HG02870 (cell line): ENCODE data around the gene ACOT11.
"Not testable (repeated sequence)": the region's sequence is repeated elsewhere in the genome, so short reads cannot be mapped to it uniquely, and the experiment has no call there.

Source experiments
- ATAC-seq: cut with Tn5 transposase; IDR thresholded peaks from one replicate; pipeline ENCODE4 v1.9.1; 2021; ENCODE audit warnings: mild to moderate bottlenecking, moderate library complexity; ENCODE audit not compliant: unreplicated experiment

ACOT11 gene

DNA sequence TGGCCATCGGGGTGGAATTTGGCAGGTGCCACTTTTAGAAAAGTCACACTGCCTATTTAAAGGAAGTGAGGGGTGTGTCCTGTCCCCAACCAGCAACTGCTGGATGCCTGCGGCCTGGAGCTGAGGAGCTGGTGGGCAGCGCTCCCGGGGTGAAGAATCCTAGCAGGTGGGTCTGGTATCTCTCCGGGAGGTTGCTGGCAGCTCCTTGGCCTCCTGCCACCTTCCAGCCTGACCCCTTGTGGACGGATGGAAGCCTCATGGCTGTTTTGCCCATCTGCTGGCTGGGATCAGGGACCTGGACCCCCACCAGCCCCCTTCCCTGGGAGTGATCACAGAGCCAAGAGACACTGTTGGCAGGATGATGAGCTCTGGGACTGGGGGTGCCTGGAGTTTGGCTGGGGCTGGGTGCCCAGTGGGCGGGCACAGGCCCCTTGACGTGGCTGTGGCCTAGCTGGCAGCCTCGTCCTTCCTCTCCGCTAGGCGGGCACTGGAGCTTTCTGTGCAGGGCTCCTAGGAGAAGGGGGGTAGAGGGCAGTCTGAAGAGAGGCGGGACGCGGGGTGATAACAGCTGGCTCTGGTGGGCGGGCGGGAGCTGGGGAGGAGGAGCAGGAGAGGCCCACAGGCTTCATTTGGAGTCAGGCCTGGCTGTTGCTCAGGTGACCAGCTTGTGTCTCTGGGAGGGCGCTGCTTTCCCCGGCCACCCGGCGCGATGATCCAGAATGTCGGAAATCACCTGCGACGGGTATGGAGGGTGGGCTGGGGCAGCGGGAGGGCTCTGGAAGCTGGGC is at the start of gene ACOT11:
TSS of gene ACOT11 (plus strand) at position 628 of the 788 bp plus-strand sequence. CDS start at position 710, 82 bp downstream.
- ATAC-seq, result no peak

DNA sequence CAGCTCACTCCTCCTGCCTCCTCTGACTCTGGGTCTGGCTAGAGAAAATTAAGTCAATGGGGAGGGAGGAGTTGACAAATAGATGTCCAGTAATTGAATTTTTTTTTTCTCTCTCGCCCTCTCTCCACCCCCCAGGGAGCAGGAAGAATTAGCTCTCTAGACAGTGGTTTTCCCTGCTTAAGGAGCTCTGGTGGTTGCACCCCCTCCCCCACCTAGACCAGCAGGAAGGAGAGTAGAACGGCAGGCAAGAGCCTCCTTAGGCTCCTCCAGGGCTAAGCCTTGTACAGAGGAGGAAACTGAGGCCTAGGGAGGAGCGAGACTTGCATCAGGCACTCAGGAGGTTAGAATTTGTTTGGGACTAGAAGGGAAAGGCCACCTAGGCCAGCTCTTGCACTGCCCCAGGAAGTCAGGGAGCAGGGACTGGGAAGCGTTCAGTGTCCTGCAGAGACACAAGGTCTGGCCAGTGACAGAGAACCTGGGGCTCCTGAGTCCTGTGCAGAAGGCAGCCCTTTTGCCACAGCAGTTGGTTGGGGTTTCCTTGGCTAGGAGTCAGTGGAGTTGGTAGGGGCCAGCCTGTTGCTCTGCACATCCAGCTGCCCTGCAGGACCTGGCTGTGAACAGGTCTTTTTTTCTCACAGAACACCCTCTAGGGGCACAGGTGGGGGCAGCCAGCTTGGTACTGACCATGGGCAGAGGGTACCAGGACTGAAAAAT is 49.5 kb upstream of the ACOT11 start:
- ATAC-seq, result no peak

DNA sequence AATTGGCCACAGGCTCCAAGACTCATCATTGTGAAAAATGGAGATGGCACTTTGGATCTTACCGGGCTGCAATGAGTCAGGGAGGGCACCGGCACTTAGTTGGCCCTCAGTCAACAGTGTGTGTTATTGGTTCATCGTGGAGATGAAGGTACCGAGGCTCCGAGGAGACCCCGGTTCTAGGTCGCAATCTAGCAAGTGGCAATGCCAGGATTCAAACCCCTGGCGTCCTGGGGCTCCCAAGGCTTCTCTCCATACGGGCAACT is 49.0 kb upstream of the ACOT11 start:
- ATAC-seq, result no peak

DNA sequence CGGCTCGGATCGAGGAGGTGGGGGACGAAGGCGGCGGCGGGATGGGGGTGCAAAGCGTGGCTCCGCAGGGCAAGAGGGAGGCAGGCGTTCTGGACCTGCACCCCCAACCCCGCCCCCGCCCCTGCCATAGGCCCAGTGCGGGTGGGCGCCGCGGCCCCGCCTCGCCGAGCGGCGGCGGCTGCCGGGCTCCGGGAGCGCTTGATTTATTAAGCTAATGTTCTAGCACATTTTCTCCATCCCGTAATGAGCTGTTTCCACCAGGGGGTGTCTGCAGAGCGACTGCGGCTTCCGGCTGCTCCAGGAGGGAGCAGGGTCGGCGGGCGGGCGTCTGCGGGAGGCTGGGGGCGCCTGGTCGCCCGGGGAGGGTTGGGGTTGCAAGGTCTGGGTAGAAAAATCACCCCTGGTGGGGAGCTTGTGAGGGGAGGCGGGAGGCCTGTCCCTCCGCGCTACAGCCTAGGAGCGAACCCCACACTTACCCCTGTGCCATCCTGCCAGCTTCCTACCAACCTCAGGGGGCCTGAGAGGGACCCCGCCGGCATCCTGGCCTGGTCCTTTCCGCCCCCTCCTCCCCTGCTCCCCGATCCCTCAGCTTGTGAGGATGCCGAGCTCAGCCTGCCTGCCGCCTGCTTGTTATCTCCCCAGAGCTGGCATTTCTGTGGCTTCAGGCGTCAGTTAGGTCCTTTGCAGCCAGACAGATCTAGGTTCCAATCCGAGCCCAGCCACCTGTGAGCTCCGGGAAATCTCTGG is 48.5 kb upstream of the ACOT11 start:
- no peak for ATAC-seq

DNA sequence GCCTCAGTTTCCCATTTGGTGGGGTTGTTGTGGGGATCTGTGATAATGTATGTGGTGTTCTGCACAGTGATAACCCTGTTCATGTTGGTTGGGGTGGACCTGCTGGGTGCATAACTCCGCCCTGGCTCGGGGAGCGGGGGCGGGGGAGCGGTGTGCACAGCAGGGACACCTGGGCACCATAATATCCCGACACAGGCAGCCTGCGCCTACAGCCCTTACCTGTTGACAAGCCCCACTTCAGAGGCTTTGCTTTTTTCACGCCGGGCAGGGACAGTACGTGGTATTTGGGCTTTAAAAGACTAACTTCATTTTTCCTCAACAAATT is 48.0 kb upstream of the ACOT11 start:
- no peak for ATAC-seq

DNA sequence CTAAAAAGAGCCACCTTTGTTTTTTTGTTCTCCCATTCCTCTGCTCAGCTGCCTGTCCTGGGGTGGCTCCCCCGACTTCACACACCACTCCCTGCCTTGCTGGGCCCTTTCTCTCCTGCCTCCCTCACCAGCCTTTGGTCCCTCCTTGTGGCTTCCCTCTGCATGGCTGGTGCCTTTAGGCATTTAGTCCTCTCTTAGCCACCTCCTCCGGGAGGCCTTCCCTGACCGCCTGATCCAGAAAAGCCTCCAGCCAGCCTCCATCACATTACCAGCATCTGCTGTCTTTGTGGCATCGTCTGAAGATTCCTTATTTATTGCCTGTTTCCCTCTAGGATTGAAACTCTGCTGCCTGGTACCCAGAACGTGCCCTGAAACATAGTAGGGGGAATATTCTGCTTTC is 46.2 kb upstream of the ACOT11 start:
- ATAC-seq, result no peak

DNA sequence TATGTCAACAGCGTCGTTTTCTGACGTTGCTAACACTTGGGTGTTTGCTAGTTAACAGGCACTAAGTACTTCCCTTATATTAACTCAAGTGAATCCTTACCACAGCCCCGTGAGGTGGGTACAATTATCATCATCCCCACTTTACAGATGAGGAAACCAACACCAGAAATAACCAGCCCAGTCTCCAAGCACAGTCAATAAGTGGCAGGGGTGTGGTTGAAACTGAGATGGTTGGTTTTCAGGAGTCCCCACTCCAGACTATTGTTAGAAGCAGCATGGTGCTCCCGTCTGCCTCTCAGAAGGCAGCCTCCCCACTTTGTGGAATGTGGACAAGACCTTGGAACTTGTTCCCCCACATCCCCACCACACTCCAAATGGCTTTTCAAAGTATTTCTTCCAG is 45.7 kb upstream of the ACOT11 start:
- no peak for ATAC-seq

DNA sequence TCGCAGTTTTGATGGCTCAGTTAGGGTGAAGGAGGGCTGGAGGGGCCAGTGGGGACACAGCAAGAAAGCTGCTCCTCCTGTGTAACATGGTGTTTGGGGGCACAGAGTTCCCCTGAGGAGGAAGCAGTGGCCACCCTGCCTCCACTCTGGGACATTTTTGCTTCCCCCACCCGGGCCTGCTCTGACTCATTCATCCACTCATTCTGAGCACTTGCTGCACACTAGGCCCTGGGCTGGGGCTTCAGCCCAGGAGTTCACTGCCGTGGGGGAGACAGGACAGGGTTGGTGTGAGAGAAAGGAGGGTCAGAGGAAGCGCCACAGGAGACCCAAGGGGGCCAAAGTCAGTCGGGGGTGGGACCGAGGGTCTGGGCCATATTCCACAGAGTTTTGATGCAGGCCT is 41.4 kb upstream of the ACOT11 start:
- no peak for ATAC-seq

DNA sequence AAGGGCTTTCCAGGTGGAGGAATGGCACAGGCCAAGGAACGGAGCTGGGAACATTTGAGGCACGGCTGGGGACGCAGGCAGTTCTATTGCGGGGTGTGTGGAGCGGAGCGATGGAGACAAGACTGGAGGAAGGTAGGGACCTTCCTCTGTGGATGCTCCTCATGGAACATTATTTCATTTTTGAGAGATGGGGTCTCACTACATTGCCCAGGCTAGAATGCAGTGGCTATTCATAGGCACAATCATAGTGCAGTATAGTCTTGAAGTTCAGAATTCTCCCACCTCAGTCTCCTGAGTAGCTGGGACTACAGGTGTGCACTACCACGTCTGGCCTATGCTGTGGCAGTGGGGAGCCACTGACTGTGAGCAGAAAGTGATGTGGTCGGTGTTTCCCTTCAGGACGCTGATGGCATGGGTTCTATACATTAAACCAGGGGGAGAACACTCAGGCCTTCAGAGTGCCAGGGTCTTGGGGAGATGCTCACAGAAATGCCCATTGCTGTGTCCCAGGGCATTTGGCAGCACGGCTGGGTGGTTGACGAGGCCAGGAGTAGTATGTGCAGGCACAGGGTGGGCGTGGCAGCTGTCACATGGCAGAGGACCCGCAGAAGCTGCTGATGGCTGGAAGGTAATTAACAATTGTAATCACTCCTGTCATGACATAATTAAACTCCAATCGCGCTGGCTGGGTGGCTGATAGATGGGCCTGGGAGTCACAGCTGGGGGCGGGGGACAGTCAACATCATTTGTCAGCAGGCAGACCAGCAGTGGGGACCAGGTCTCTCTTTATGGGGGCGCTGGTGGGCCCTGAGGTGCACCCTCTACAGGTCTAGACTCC is 40.8 kb upstream of the ACOT11 start:
- no peak for ATAC-seq

DNA sequence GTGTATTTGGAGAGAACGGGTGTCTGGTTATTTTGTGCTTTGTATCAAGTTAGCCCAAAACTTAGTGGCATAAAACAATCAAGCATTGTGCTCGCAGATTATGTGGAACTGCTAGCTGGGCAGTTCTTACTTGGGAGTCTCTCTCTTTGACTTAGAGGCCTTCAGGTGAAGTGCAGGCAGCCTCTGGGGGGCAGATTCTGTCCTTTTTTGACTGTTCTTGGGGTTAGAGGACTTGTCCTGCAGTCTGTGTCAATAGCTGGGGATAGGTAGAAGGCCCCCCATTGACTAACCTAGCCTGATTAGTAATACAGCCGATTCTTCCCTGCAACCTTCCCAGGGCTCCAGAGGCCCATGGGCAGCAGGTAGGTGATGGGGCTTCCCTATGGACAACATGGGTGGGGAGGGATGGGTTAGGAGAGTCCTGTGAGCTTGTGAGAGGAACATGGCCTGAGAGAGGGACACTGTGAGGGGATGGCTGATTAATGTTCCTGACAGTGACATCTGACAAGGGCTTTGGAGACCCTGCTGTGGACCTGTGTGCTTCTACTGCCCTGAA is 37.2 kb upstream of the ACOT11 start:
- ATAC-seq, result no peak

DNA sequence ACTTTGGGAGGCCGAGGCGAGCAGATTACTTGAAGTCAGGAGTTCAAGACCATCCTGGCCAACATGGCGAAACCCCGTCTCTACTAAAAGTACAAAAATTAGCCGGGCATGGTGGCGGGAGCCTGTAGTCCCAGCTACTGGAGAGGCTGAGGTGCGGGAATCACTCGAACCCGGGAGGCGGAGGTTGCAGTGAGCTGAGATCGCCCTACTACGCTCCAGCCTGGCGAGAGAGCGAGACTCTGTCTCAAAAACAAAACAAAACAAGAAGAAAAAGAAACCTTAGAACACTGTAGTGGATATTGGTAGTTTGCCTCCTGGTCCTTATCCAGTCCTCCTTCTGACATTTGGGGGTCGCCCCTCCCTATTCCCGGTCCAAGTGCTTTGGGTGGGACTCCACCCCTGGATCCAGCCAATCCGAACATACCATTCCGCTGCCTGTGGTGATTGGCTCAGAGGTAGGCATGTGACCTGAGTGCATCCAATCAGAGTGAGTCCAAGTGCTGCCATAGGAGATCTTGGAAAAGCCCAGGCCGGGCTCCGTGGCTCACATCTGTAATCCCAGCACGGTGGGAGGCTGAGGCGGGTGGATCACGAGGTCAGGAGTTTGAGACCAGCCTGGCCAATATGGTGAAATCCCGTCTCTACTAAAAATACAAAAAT is 34.0 kb upstream of the ACOT11 start:
- not testable (repeated sequence) for ATAC-seq

DNA sequence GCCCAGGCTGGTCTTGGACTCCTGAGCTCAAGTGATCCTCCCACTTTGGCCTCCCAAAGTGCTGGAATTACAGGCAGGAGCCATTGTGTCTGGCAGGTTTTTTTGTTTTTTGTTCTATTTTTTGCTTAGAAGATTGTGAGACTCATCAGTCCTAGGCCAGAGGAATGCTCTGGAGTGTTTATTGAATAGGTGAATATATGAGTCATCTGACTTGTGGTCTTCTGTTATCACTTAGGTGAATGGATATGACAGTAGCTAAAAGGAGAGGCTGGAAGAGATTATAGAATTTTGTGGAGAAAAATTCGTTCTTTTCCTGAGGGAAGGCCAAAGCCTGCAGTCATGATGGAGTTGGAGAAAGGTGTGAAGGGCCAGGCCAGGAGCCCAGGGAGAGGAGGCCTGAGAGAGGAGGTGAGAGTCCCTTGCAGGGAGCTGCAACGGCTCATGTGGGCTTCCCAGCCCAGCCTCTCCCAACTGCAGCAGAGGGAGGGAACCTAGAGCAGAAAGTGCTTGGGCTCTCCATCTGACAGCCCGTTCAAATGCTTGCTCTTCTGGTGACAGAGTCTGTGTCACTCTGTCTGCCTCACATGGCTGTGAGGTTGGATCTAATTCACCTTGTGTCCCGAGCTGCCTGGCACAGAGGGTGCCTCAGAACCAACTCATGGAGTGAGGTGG is 31.6 kb upstream of the ACOT11 start:
- no peak for ATAC-seq

DNA sequence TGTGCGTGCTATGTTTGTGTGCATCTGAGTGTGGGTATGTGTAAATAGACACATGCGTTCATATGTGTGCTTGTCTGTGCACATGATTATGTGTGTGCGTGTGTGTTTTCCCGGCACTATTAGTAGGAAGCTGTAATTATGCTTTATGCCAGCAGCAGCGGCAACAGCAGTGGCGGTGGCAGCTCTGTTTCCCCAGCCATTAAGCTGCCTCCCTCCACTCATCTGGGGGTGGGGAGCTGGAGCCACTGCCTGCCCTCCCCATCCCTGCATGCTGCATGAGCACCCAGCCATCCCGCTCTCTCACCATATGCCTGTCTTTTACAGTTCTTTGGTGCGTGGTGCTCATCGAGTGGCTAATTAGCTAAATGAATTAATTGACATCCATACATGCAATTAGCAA is 30.5 kb upstream of the ACOT11 start:
- no peak for ATAC-seq

DNA sequence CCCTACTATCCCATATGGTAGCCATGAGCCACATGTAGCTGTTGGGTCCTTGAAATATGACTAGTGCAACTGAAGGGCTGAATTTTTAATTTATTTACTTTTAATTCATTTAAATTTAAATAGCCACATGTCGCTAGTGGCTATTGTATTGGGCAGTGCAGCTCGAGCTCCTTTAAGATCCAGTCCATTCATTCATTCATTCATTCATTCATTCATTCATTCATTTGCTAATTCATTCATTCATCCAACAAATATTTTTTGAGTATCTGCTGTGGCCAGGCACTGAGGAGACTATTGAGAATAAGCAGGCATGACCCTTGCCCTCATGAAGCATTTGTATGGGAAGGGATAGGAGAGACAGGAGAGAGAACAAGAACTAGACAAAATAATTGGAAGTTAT is 29.5 kb upstream of the ACOT11 start:
- no peak for ATAC-seq

DNA sequence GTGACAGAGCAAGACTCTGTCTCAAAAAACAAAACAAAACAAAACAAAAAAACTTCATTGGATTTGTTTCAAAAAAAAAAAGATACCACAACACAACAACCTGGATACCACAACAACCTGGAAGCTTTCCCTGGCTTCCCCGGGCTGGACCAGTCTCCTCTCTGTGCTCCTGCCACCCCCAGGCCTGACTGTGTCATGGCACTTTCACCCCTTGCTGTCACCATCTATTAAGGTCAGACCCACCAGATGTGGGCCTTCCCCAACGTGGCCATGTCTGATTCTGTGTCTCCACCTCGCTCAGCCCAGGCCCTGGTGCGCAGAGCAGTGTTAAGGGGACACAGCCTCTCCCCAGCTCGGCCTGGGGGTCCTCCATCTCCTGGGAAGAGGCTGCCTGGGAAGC is 28.3 kb upstream of the ACOT11 start:
- no peak for ATAC-seq

DNA sequence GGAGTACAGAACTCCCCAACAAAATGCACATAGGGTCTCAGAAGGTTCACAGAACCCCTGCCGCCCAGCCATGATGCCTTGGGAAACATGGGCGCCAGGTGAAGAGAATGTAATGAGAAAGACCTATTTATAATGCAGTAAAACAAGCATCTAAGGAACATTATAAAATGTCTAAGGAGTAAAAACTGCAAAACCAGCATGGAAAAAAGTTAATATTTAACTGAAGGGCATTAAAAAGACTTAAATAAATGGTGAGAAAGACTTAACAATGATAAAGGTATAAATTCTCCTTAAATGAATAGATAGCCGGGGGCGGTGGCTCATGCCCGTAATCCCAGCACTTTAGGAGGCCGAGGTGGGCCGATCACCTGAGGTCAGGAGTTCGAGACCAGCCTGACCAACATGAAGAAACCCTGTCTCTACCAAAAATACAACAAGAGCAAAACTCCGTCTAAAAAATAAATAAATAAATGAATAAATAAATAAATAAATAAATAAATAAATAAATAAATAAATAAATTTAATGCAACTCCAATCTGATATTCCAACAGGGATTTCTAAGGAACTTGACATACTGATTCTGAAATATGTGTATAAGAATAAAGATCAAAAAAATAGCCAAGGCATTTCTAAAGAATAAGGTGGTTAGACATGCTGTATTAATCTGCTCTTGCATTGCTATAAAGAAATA is 27.3 kb upstream of the ACOT11 start:
- ATAC-seq, result no peak

DNA sequence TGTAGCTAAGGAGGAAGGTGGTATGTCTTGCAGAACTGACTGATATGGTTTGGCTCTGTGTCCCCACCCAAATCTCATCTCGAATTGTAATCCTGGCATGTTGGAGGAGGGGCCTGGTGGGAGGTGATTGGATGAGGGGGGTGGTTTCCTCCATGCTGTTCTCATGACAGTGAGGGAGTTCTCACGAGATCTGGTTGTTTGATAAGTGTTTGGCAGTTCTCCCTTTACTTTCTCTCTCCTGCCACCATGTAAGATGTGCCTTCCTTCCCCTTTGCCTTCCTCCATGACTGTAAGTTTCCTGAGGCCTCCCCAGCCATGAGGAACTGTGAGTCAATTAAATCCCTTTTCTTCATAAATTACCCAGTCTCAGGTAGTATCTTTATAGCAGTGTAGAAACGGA is 21.5 kb upstream of the ACOT11 start:
- ATAC-seq, result not testable (repeated sequence)

DNA sequence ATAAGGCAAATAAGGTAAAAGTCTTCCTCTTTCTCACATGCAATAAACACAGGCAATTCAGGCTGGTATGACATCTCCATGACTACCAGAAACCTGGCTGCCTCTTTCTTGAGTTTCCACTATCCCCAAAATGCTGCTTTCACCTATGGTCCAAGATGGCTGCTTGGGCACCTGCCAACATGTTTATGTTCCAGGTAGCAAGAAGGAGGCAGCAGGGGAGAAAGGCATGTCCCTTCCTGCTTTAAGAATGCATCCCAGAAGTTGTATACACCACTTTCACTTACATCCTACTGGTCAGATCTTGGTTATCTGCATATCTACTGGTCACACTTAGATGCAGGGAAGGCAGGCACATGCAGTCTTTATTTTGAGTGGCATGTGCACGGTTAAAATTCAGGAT is 19.4 kb upstream of the ACOT11 start:
- ATAC-seq, result no peak

DNA sequence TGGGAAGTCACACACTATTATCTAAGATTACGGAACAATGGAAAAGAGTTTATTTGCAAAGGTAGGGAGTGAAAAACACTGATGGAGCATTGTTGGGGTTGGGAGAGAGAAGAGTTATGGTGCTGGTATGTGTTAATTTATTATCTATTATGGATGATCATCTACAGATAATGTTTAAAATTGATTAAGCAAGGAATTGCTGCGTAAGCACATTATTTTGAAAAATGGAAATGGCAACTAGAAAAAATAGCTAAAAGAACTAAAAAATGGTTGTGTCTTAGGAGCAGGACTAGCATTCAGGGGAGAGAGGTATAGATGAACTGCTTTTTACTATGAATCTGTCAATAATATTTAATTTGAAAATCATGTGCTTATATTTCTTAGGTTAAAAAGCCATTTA is 16.0 kb upstream of the ACOT11 start:
- no peak for ATAC-seq
